G401.6 (cell line): ENCODE results near the gene ACY1.

Experiments used
- FAIRE-seq: peaks from 2 replicates; lab custom pipeline; 2012; peaks lifted over from hg19 to GRCh38; lab: Jason Lieb, UNC

Gene ACY1

GRCh38 chr3:51982838-51983577 lies at the start of gene ACY1:
ACY1 (plus strand) TSS chr3:51983535; CDS start chr3:51984065, 530 bp downstream.
- no peak for FAIRE-seq

- no peak for FAIRE-seq
Observed at GRCh38 chr3:51934139-51934850, 49.0 kb upstream of the ACY1 start.

- no peak for FAIRE-seq
Observed at GRCh38 chr3:51934991-51935885, 48.1 kb upstream of the ACY1 start.

GRCh38 chr3:51935886-51936755 lies 47.2 kb upstream of the ACY1 start:
- no peak for FAIRE-seq

- no peak for FAIRE-seq
Observed at GRCh38 chr3:51937014-51937413, 46.3 kb upstream of the ACY1 start.

- no peak for FAIRE-seq
Observed at GRCh38 chr3:51937611-51938450, 45.5 kb upstream of the ACY1 start.

GRCh38 chr3:51938780-51939425 lies 44.4 kb upstream of the ACY1 start:
- FAIRE-seq: no peak

GRCh38 chr3:51940648-51941462 lies 42.5 kb upstream of the ACY1 start:
- FAIRE-seq: no peak

- no peak for FAIRE-seq
Observed at GRCh38 chr3:51941463-51941797, 41.9 kb upstream of the ACY1 start.

- FAIRE-seq: peak; percentile 100
Observed at GRCh38 chr3:51941798-51942602, 41.3 kb upstream of the ACY1 start, which contains the start of the genes PARP3 and RRP9. PARP3 (plus strand) TSS chr3:51942363; CDS start chr3:51943356, 993 bp downstream. RRP9 (minus strand) TSS chr3:51941904; CDS start chr3:51941867, 37 bp downstream.

- FAIRE-seq: no peak
Observed at GRCh38 chr3:51942603-51943450, 40.5 kb upstream of the ACY1 start.

- no peak for FAIRE-seq
Observed at GRCh38 chr3:51943451-51944391, 39.6 kb upstream of the ACY1 start.

- FAIRE-seq: no peak
Observed at GRCh38 chr3:51944451-51945021, 38.8 kb upstream of the ACY1 start.

- FAIRE-seq: no peak
Observed at GRCh38 chr3:51945031-51945840, 38.1 kb upstream of the ACY1 start.
